ENCODE measurements around the gene PREP. TPM values are rescaled to one million over a fixed set of nuclear protein-coding genes. Genes with fewer than 3 reads are reported as not detected.

Gene PREP
- total and polyA plus RNA-seq, 2 of the 8 experiments (the other 6 are each of a cell fraction or from before 2014, with no cell fraction given) = 26.8 to 70.0 TPM

GRCh38 chr6:105313211-105313610, 89.7 kb downstream of the PREP start (continued):
- no peak for TF ChIP-seq RNF2 (IDR thresholded peaks at IDR 0.05; ENCODE audit: borderline replicate concordance, low read depth, low read length, missing control alignments, poor library complexity, severe bottlenecking)

All from H1 (cell line).